Testis (tissue), 3 donors: Measurements from ENCODE around the gene OTUB2. TPM values are rescaled to one million over a fixed set of nuclear protein-coding genes. Genes with fewer than 3 reads are reported as not detected.
A peak's percentile ranks its signal among the peaks of the same experiment; 100 is the strongest.

Experiments used
- DNase-seq: peaks from one replicate; pipeline ENCODE4 v3.0.0-alpha.2; 2019
- H3K27ac ChIP-seq, 2 donors: fragments of 200-600 bp; sonication (generic); one replicate each; pipeline ENCODE4 v1.5.1; 2019
- H3K27me3 ChIP-seq: fragments of 200-600 bp; sonication (generic); one replicate; pipeline ENCODE4 v1.5.1; 2019
- H3K36me3 ChIP-seq: fragments of 200-600 bp; sonication (generic); one replicate; pipeline ENCODE4 v1.5.1; 2017; ENCODE audit warnings: low read depth; ENCODE audit errors: missing control alignments
- H3K4me1 ChIP-seq: fragments of 200-600 bp; sonication (generic); one replicate; pipeline ENCODE4 v1.5.1; 2019
- H3K4me3 ChIP-seq, 2 donors: fragments of 200-600 bp; sonication (generic); one replicate each; pipeline ENCODE4 v1.5.1; 2017 to 2019
- H3K9me3 ChIP-seq: fragments of 200-600 bp; sonication (generic); one replicate; pipeline ENCODE4 v1.5.1; 2017
- POLR2A ChIP-seq: fragments of 450-650 bp; IDR thresholded peaks from one replicate; pipeline ENCODE4 v1.6.1; 2017; ENCODE audit warnings: antibody characterized with exemption, mild to moderate bottlenecking, moderate library complexity
- WGBS, 2 donors: methylation state at CpG; one replicate each; pipeline ENCODE4 v1.1.5; 2018; 5-methylcytosine and 5-hydroxymethylcytosine counted together
- intact Hi-C: fragments of 100-400 bp; cut with DNase I; formaldehyde crosslinking; loops from one replicate; pipeline ENCODE4 v1.15.1; 2023; ENCODE audit warnings: low total_unique reads
- polyA plus RNA-seq: library from polyadenylated mRNA; stranded (reverse); fragments of 350-450 nt; fragmentation: Illumina TruSeq; extraction: RNeasy Lipid Tissue Mini Kit (QIAGEN cat#74804); gene quantifications from one replicate; pipeline ENCODE4 v1.2.3, GENCODE V29; 2014; ENCODE audit warnings: low read depth, low replicate concordance; ENCODE audit not compliant: insufficient read depth
- total RNA-seq, 2 donors: library from RNA; depleted of rRNA; stranded (reverse); fragments of >200 nt; gene quantifications; one replicate each; pipeline ENCODE4 v1.2.3, GENCODE V29; 2016
- TF ChIP-seq, protein P1 (sequence below), 3 experiments: fragments of 450-650 bp in 2 of 3; fragments of 200-600 bp in 1 of 3; sonication (generic) in 1 of 3; IDR thresholded peaks; one replicate each; pipeline ENCODE4 v1.5.1; 2016 to 2019; ENCODE audit warnings: antibody characterized with exemption in 3 of 3, mild to moderate bottlenecking in 2 of 3, moderate library complexity in 1 of 3

Gene OTUB2
- total and polyA plus RNA-seq, 3 donors from 2014 or later: 8.4 to 19.3 (median 16.8) TPM

DNA sequence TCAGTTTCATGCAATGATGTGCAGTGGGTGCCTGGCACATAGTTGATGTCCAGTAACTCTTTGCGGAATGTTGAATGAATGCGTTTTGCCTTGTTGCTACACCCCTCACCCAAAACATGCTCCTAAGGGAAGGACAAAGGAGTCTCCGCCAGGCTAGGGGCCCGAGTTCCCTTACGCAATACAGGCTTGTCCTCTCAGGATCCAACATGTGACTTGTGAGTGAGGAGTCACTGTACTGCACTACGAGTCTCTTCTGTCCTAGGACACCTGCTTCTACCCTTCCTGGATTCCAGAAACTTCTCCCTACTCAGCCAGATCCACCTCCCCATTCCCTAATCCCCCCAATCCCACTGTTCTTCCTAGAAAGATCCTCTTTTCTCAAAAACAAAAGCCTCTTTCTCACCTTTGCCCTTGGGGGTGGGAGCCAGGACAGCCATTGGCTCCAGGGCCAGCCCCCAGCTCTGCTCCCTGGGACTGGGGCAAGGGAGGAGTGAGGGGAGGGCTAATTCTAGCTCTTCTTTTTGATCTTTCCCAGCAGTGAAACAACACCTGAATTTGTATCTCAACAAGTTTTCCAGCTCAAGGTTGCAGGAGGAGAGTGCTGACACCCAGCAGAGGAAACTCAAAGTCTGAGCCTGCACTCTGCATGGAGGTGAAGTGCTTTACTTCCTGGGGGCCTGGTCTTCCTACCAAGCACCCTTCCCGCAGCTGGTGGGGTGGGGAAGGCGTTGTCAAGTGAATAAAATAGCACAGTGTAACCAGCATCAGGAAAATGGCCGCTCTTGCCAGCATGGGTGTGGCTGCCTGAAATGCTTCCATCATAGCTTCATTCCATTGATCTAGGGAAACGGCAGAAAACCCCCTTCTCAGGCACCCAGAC lies 3.4 kb upstream of the OTUB2 start:
- TF ChIP-seq POLR2A: no peak
- H3K4me3 ChIP-seq: no peak overlapping the region
- H3K27me3 ChIP-seq: no peaks in the 10 kb centered on the region
- intact Hi-C loops: no loop called here
- H3K9me3 ChIP-seq: no peaks in the 10 kb centered on the region
- H3K36me3 ChIP-seq: no peaks in the 10 kb centered on the region
- H3K27ac ChIP-seq: no peak overlapping the region
- WGBS, 2 donors: 84 to 85% methylated on average over 10 of the region's 10 CpGs
- DNase-seq: no peak
- H3K4me1 ChIP-seq: no peaks in the 10 kb centered on the region

DNA sequence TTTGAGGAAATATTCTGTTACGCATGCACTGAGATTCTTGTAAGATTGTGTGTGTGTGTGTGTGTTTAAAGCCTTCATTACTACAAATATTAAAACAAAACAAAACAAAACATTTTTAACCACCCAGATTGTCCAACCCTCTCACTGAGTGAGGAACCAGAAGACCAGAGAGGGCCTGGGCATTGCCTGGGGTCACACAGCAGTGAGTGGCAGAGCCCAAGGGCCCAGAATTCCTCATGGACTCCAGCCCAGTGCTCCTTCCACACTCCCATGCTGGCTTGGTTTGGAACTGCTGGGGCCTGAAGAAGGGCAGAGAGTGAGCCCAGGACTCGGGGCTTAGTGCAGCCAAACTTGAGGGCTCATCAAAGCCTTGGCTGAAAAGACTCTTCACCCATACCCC lies 1.6 kb upstream of the OTUB2 start:
- no peaks in the 10 kb centered on the region for H3K9me3 ChIP-seq
- no peak overlapping the region for H3K27ac ChIP-seq
- intact Hi-C loops: no loop called here
- no peaks in the 10 kb centered on the region for H3K27me3 ChIP-seq
- 88 to 96% methylated on average over 1 to 2 of the region's 2 CpGs for WGBS, 2 donors
- DNase-seq: no peak
- no peak for TF ChIP-seq POLR2A
- TF ChIP-seq, protein P1, sequence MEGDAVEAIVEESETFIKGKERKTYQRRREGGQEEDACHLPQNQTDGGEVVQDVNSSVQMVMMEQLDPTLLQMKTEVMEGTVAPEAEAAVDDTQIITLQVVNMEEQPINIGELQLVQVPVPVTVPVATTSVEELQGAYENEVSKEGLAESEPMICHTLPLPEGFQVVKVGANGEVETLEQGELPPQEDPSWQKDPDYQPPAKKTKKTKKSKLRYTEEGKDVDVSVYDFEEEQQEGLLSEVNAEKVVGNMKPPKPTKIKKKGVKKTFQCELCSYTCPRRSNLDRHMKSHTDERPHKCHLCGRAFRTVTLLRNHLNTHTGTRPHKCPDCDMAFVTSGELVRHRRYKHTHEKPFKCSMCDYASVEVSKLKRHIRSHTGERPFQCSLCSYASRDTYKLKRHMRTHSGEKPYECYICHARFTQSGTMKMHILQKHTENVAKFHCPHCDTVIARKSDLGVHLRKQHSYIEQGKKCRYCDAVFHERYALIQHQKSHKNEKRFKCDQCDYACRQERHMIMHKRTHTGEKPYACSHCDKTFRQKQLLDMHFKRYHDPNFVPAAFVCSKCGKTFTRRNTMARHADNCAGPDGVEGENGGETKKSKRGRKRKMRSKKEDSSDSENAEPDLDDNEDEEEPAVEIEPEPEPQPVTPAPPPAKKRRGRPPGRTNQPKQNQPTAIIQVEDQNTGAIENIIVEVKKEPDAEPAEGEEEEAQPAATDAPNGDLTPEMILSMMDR (IDR thresholded peaks at IDR 0.05): no peak
- no peak overlapping the region for H3K4me3 ChIP-seq
- no peaks in the 10 kb centered on the region for H3K4me1 ChIP-seq
- H3K36me3 ChIP-seq: no peaks in the 10 kb centered on the region

DNA sequence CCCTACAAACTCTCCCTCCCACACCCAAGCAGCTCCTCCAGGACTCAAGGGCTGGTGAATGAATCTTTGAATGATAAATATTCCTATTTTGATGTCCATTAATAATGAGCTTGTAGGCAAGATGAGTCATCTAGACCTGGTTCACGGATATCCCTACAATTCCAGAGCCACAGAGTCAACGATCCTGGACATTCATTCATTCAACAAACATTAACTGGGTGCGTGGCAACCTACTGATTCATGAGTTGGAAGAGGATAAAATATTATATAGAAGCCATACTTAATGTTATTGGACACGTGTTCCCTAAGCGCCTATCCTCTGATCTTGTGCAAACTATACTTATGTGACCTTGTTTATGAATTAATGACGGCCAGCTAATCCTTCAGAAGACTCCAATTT lies 420 bp upstream of the OTUB2 start:
- H3K4me3 ChIP-seq: peak overlapping the region in 1 of 2 donors; percentile 74
- H3K27me3 ChIP-seq: no peaks in the 10 kb centered on the region
- H3K4me1 ChIP-seq: no peaks in the 10 kb centered on the region
- TF ChIP-seq, protein P1 (IDR thresholded peaks at IDR 0.05): no peak
- H3K27ac ChIP-seq: no peak overlapping the region
- WGBS, 2 donors: 49 to 55% methylated on average over 6 of the region's 6 CpGs
- no peaks in the 10 kb centered on the region for H3K36me3 ChIP-seq
- intact Hi-C loops: no loop called here
- no peak for DNase-seq
- no peaks in the 10 kb centered on the region for H3K9me3 ChIP-seq

DNA sequence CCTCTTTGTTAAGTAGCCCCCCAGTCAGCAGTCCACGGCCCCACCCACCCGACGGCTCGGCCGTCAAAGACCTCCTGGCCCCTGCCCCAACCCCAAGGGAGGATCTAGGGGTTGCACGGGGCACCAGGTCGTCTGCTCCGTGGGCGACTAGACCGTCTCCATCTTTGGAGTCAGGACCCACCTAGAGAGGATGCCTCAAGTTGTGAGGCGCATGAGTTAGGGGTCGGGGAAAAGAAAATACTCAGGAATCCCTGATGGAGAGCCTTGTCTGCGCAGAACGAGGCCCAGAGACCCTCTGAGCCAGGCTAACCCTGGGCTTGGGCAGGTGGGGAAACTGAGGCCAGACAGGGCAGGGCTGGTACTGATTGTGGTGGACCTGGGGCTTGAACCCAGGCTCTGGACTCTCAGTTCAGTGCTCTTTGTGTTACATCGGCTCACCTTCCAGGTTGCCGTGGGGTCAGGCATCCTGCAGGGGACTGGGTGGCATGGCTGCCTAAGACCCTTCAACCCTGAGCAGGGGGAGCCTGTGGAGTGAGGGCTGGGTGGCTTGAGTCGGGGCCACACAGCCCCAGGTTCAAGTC lies 839 bp downstream of the OTUB2 start:
- no peaks in the 10 kb centered on the region for H3K9me3 ChIP-seq
- no peak for DNase-seq
- H3K27me3 ChIP-seq: no peaks in the 10 kb centered on the region
- H3K36me3 ChIP-seq: no peaks in the 10 kb centered on the region
- 33 to 45% methylated on average over 2 to 16 of the region's 17 CpGs for WGBS, 2 donors
- H3K4me1 ChIP-seq: no peaks in the 10 kb centered on the region
- TF ChIP-seq, protein P1 (IDR thresholded peaks at IDR 0.05): no peak
- no peak for TF ChIP-seq POLR2A
- H3K4me3 ChIP-seq: peak overlapping the region; percentile 74 to 87
- no peak overlapping the region for H3K27ac ChIP-seq
- intact Hi-C loops: no loop called here

DNA sequence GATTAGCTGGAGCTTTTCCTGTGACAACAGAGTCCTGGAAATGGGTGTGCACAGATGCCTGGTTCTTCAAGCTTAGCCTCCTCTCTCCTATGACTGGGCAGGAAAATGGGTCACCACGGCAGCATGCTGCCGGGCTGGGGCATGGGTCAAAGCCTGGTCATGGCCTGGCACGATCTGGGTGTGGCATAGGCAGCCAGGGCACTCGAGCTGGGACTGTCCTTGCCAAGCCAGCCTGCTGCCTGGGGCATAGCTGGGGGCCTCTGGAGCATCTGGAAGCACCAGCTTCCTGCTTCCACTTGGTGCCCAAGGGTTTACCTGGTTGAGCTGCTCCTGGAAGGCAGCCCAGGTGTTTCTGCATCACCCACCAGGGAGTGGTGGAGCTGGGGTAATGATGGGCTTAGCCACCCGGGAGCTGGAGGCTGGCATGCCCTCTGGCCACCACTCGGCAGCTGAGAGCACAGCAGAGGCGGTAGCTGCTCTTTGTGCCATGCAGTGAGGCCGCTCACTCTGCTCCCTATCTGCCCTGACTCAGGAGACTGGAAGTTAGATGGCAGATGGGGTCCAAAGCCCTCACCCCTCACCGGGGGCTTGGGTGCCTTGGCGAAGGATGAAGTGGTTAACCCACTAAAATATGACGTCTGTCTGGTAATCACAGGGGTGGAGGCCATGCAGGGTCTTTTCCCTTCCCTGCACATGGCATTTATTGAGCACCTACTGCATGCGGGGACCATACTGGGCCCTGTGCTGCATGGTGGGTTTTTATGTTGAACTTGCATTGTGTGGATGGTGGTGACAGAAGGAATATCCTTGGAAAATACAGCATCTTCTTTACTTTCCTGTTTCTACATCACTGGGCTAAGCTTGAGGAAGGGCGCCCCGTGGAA lies 1.7 kb downstream of the OTUB2 start:
- H3K4me1 ChIP-seq: no peaks in the 10 kb centered on the region
- no peak overlapping the region for H3K4me3 ChIP-seq
- WGBS, 2 donors: 87 to 90% methylated on average over 7 to 14 of the region's 14 CpGs
- TF ChIP-seq, protein P1 (IDR thresholded peaks at IDR 0.05): no peak
- no peak for TF ChIP-seq POLR2A
- no peak for DNase-seq
- H3K9me3 ChIP-seq: no peaks in the 10 kb centered on the region
- H3K27ac ChIP-seq: no peak overlapping the region
- no peaks in the 10 kb centered on the region for H3K27me3 ChIP-seq
- intact Hi-C loops: no loop called here
- no peaks in the 10 kb centered on the region for H3K36me3 ChIP-seq
